Loucy (cell line): ENCODE data around the gene DIP2A.

ENCODE experiments used
- H2AFZ ChIP-seq: fragments of 200-600 bp; sonication (generic); 2 replicates; pipeline ENCODE4 v1.6.0; 2016; ENCODE audit warnings: antibody characterized with exemption, mild to moderate bottlenecking, low read length, moderate library complexity
- H3F3A ChIP-seq: fragments of 200-600 bp; 2 replicates; pipeline ENCODE4 v1.6.0; 2016; ENCODE audit warnings: antibody characterized with exemption, low read depth, mild to moderate bottlenecking
- H3K27me3 ChIP-seq: fragments of 200-600 bp; sonication (generic); 2 replicates; pipeline ENCODE4 v1.6.1; 2014; ENCODE audit warnings: low read length, mild to moderate bottlenecking; ENCODE audit not compliant: insufficient read depth, poor library complexity, severe bottlenecking
- H3K36me3 ChIP-seq: fragments of 200-600 bp; sonication (generic); 2 replicates; pipeline ENCODE4 v1.6.1; 2016; ENCODE audit warnings: low read length; ENCODE audit not compliant: insufficient read depth
- H3K4me1 ChIP-seq: fragments of 200-600 bp; sonication (generic); 2 replicates; pipeline ENCODE4 v1.5.1; 2014; ENCODE audit warnings: low read length, mild to moderate bottlenecking; ENCODE audit not compliant: insufficient read depth, poor library complexity, severe bottlenecking
- H3K4me2 ChIP-seq: fragments of 200-600 bp; sonication (generic); 2 replicates; pipeline ENCODE4 v1.6.0; 2014; ENCODE audit warnings: antibody characterized with exemption, low read length, low read depth, mild to moderate bottlenecking; ENCODE audit not compliant: poor library complexity, severe bottlenecking
- H3K4me3 ChIP-seq: fragments of 200-600 bp; sonication (generic); 2 replicates; pipeline ENCODE4 v1.5.1; 2014; ENCODE audit warnings: low read length, mild to moderate bottlenecking, mixed read lengths; ENCODE audit not compliant: poor library complexity, severe bottlenecking
- H3K79me2 ChIP-seq: fragments of 200-600 bp; sonication (generic); 2 replicates; pipeline ENCODE4 v1.6.1; 2014; ENCODE audit warnings: low read length; ENCODE audit not compliant: insufficient read depth
- H3K9ac ChIP-seq: fragments of 200-600 bp; sonication (generic); 2 replicates; pipeline ENCODE4 v1.6.0; 2014; ENCODE audit warnings: mild to moderate bottlenecking, low read depth, low read length, moderate library complexity; ENCODE audit not compliant: poor library complexity, severe bottlenecking
- H3K9me2 ChIP-seq: fragments of 200-600 bp; sonication (generic); replicated peaks from 2 replicates; pipeline ENCODE4 v1.6.1; 2016; ENCODE audit warnings: low read depth, low read length, mixed read lengths
- H3K9me3 ChIP-seq: fragments of 200-600 bp; sonication (generic); 2 replicates; pipeline ENCODE4 v1.6.1; 2014; ENCODE audit warnings: mild to moderate bottlenecking, antibody characterized with exemption, low read length, low read depth; ENCODE audit not compliant: insufficient read depth
- H4K20me1 ChIP-seq: fragments of 200-600 bp; sonication (generic); 2 replicates; pipeline ENCODE4 v1.6.0; 2014; ENCODE audit warnings: antibody characterized with exemption, low read length, mild to moderate bottlenecking; ENCODE audit not compliant: insufficient read depth, poor library complexity, severe bottlenecking
- CTCF ChIP-seq: fragments of 200-600 bp; sonication (generic); conservative IDR thresholded peaks from 2 replicates; pipeline ENCODE4 v1.5.1; 2014; ENCODE audit warnings: mild to moderate bottlenecking, antibody characterized with exemption, low read length
- EZH2phosphoT487 ChIP-seq: fragments of 200-600 bp; IDR thresholded peaks from 2 replicates; pipeline ENCODE4 v1.6.1; 2018; ENCODE audit warnings: antibody characterized with exemption, mild to moderate bottlenecking, moderate library complexity, borderline replicate concordance

Gene DIP2A

GRCh38 chr21:46477765-46478164 is 19.1 kb downstream of the DIP2A start:
- Histone ChIP-seq H3K4me1 (peaks cover 7% of the 10 kb centered on the region), H3K27me3 (no peaks in the 10 kb centered on the region), H3K4me3 (no peak overlapping the region), H3K4me2 (no peak overlapping the region), H3K9me3 (no peaks in the 10 kb centered on the region), H3K9me2 (no peaks in the 10 kb centered on the region), H3K79me2 (no peaks in the 10 kb centered on the region), H4K20me1 (peaks cover 3% of the 10 kb centered on the region), H2AFZ (no peak overlapping the region), H3F3A (no peaks in the 10 kb centered on the region), H3K9ac (no peak overlapping the region), H3K36me3 (peaks cover 3% of the 10 kb centered on the region)
- TF ChIP-seq EZH2phosphoT487 (no peak), CTCF (no peak)

GRCh38 chr21:46478910-46479309 is 20.2 kb downstream of the DIP2A start:
- Histone ChIP-seq H3K9ac (no peak overlapping the region), H3K27me3 (no peaks in the 10 kb centered on the region), H3K4me3 (no peak overlapping the region), H3K36me3 (peaks cover 3% of the 10 kb centered on the region), H3F3A (no peaks in the 10 kb centered on the region), H3K4me2 (no peak overlapping the region), H4K20me1 (peaks cover 3% of the 10 kb centered on the region), H3K9me3 (no peaks in the 10 kb centered on the region), H2AFZ (no peak overlapping the region), H3K4me1 (peaks cover 8% of the 10 kb centered on the region), H3K9me2 (no peaks in the 10 kb centered on the region), H3K79me2 (no peaks in the 10 kb centered on the region)
- TF ChIP-seq CTCF (no peak), EZH2phosphoT487 (no peak)

GRCh38 chr21:46480466-46480865 is 21.8 kb downstream of the DIP2A start:
- no peaks in the 10 kb centered on the region for H3F3A ChIP-seq
- H3K9me3 ChIP-seq = no peaks in the 10 kb centered on the region
- H3K4me3 ChIP-seq = no peak overlapping the region
- H3K27me3 ChIP-seq = no peaks in the 10 kb centered on the region
- peaks cover 3% of the 10 kb centered on the region for H4K20me1 ChIP-seq
- no peak for TF ChIP-seq EZH2phosphoT487
- no peak for TF ChIP-seq CTCF
- H3K36me3 ChIP-seq = peaks cover 3% of the 10 kb centered on the region; the same call in 1 of the 2 replicates
- no peak overlapping the region for H2AFZ ChIP-seq
- H3K9ac ChIP-seq = no peak overlapping the region
- no peaks in the 10 kb centered on the region for H3K9me2 ChIP-seq
- H3K4me1 ChIP-seq = peaks cover 4% of the 10 kb centered on the region
- no peak overlapping the region for H3K4me2 ChIP-seq
- H3K79me2 ChIP-seq = no peaks in the 10 kb centered on the region
